ENCODE measurements around the gene INTU.
"Not testable (repeated sequence)": the region's sequence is repeated elsewhere in the genome, so short reads cannot be mapped to it uniquely, and the experiment has no call there.

INTU gene

DNA sequence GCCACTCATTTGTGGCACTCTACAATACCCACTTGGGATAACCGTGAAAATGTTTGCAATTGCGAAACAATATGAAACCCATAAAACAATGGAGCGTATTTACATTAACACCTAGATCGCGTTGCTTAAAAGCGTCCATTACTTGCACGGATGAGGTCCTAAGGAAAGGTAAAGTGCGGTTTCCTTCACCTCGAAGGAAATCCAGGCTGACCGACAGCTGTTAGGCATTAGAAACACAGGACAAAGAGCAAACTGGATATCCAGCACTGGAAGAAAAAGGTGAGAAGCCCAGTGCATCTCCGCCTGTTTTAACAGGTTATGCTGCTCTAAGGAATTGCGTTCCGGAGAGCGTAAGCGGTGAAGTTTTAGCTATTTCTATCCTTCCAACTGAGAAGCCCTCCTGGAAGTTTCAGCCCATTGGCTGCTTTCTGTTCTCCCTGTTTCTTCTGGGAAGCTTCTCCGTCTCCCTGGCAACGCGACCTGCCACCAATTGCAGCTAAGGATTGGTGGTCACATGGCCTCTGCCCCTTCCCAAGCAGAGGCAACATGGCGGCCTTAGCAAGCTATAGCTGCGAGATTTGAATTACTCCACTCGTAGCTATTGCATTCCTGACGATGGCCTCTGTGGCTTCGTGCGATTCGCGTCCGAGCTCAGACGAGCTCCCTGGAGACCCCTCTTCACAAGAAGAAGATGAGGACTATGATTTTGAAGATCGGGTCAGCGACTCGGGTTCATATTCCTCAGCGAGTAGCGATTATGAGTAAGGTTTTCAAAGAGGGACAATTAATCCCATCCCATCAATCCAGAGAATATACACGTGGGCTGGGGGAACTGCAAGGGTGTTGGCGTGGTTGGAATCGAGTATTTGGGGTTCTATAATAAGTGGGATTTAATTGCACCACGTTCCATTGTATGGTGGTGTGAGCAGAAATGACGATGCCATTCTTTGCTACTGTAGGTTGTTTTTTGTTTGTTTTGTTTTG, at the start of gene INTU:
Gene INTU, plus strand, starts transcription at position 538 of the 984 bp plus-strand sequence. Its CDS starts 78 bp downstream, at position 616.
- peak within 1 kb of the TSS; percentile 85 for H3K4me3 ChIP-seq (ENCODE audit: low read depth, low read length)
- TF ChIP-seq, protein P1, sequence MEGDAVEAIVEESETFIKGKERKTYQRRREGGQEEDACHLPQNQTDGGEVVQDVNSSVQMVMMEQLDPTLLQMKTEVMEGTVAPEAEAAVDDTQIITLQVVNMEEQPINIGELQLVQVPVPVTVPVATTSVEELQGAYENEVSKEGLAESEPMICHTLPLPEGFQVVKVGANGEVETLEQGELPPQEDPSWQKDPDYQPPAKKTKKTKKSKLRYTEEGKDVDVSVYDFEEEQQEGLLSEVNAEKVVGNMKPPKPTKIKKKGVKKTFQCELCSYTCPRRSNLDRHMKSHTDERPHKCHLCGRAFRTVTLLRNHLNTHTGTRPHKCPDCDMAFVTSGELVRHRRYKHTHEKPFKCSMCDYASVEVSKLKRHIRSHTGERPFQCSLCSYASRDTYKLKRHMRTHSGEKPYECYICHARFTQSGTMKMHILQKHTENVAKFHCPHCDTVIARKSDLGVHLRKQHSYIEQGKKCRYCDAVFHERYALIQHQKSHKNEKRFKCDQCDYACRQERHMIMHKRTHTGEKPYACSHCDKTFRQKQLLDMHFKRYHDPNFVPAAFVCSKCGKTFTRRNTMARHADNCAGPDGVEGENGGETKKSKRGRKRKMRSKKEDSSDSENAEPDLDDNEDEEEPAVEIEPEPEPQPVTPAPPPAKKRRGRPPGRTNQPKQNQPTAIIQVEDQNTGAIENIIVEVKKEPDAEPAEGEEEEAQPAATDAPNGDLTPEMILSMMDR (IDR thresholded peaks at IDR 0.05; ENCODE audit: low read depth, low read length), result no peak

DNA sequence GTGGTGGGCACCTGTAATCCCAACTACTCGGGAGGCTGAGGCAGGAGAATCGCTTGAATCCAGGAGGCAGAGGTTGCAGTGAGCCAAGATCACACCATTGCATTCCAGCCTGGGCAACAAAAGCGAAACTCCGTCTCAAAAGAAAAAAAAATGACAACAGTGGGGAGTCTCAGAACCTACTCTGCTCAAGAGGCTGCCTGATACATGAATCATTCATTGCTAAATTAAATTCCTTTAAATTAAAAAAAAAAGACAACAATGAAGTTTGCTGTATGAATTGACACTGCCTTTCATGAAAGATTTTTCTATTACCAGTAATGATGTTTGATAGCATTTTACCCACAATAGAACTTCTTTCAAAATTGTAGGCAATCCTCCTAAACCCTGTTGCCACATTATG, 46.3 kb upstream of the INTU start:
- H3K4me3 ChIP-seq (ENCODE audit: low read depth, low read length), result not testable (repeated sequence)

DNA sequence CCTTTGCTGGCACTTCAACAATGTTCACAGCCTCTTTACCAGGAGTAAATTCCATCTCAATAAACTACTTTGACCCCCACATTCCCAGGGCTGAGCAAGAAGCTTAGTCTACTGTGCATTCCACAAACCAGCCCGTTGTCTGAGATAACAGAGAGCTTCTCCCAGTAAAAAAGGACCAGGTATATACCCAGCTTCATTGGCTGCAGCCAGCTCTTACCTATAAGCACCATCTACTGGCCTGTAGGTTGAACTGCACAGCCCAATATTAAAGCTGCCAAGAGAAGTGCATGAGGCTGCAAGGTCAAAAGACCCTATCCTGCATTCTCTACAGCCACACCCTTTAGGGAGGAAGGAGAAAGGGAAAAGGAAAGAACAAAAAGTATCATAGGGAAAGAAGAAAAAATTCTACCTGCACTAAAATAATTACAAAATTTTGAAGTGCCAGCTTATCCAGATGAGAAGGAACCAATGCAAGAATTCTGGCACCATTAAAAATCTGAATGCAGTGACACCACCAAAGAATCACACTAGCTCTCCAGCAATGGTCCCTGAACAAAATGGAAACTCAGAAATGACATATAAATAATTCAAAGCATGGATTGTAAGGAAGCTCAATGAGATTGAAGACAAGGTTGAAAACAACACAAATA, 45.7 kb upstream of the INTU start:
- H3K4me3 ChIP-seq (ENCODE audit: low read depth, low read length), result no peak overlapping the region
- TF ChIP-seq, protein P1 (IDR thresholded peaks at IDR 0.05; ENCODE audit: low read depth, low read length), result peak; percentile 69

DNA sequence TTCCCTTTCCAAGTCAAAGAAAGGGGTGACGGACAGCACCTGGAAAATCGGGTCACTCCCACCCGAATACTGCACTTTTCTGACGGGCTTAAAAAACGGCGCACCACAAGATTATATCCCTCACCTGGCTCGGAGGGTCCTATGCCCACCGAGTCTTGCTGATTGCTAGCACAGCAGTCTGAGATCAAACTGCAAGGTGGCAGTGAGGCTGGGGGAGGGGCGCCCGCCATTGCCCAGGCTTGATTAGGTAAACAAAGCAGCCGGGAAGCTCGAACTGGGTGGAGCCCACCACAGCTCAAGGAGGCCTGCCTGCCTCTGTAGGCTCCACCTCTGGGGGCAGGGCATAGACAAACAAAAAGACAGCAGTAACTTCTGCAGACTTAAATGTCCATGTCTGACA, 43.6 kb upstream of the INTU start:
- H3K4me3 ChIP-seq (ENCODE audit: low read depth, low read length), result not testable (repeated sequence)

DNA sequence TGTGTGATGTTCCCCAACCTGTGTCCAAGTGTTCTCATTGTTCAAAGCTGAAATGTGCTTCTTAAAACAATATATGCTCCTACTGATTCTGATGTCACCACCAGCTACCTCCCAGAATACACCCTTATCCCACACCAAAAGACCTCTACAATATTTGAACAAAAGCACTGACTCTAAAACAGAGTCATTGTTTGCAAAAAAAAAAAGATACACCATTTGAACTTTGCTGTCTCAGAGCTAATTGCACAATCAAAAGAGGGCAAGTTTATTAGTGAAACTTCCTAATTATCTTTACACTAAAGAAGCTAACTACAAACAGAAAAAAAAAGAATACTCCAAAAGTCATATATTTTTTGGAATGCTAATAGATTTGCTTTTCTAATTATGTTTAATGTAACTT, 34.1 kb upstream of the INTU start:
- TF ChIP-seq, protein P1 (IDR thresholded peaks at IDR 0.05; ENCODE audit: low read depth, low read length), result no peak
- no peak overlapping the region for H3K4me3 ChIP-seq (ENCODE audit: low read depth, low read length)

DNA sequence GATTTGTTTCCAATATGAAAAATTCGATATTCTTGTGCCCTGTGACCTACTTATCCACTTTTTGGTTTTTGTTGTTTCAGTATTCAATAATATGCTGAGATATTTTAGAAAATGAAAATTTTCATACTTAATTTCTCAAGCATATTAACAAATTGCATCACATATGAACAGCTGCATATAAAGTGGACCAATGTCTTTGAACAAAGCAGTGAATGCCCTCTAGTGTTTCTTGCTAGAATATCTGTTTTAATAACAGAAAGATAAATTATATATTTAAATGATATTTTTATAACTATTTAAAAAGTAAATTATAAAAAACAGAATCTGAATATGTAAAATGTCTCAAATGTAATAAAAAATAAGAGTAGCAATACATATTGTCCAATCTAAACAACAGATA, 31.7 kb upstream of the INTU start:
- TF ChIP-seq, protein P1 (IDR thresholded peaks at IDR 0.05; ENCODE audit: low read depth, low read length), result no peak
- no peak overlapping the region for H3K4me3 ChIP-seq (ENCODE audit: low read depth, low read length)

DNA sequence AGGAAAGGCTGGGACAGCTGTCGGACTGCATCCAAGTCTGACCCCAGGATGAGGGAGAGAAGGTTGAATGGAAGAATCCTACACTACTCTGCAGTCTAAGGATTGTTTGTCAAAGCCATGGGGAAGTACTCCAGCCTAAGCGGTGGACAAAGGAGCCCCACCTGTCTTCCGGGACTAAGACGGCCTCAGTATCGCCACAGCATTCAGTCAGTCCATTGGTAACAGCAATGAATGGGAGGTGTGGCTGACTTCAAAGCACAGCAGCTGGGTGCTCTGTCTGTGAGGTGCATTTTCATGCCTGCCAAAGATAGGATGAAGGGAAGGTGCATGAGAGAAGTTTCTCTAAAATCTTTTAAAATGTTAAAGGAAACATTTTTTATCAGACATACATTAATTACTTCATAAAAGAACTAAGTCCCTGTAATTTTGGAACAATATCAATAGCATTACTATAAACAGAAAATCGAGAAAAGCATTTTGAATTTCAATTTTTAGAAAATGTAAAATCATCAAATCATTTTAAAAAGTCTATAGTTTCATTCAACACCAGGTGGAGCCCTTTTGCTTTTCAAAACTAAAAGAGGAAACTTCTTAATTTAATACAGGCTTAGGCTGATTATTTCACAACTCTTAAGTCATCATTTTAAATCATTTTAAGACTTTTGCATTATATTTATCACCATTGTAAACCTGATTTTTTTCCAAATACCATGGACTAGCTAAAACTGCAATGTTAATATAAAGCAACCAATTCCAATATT, 27.6 kb upstream of the INTU start:
- no peak overlapping the region for H3K4me3 ChIP-seq (ENCODE audit: low read depth, low read length)
- TF ChIP-seq, protein P1 (IDR thresholded peaks at IDR 0.05; ENCODE audit: low read depth, low read length), result no peak

DNA sequence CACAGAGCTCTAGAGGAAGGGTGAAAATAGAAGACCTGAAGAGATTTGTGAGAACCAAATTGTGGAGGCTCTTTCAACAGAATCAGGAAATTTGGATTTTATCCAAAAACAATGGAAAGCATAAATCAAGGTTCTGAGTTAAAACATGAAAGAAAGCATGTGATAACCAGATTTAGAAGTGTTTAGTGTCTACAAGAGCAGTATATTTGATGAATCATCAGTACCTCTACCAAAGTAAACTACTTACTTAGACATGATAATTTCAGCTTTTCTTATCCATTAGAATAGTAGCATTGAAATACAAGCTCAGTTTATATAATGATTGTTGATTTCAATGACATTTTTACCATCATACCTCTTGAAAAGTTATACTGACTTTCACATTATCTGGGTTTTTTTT, 25.9 kb upstream of the INTU start:
- TF ChIP-seq, protein P1 (IDR thresholded peaks at IDR 0.05; ENCODE audit: low read depth, low read length), result no peak
- no peak overlapping the region for H3K4me3 ChIP-seq (ENCODE audit: low read depth, low read length)
